Trophoblast cell (in vitro differentiated cells and primary cell): ENCODE data around the gene PLB1.

ENCODE experiments used
- DNase-seq, 2 donors: peaks; one replicate each; pipeline ENCODE4 v3.0.0-alpha.2; 2016
- H2AFZ ChIP-seq: 2 replicates; pipeline ENCODE4 v1.6.1; 2013; ENCODE audit warnings: low read length, moderate library complexity, mild to moderate bottlenecking; ENCODE audit not compliant: insufficient read depth, poor library complexity
- H2AK5ac ChIP-seq: 2 replicates; pipeline ENCODE4 v1.6.1; 2013; ENCODE audit warnings: mild to moderate bottlenecking, low read length
- H2BK120ac ChIP-seq: 2 replicates; pipeline ENCODE4 v1.6.1; 2013; ENCODE audit warnings: low read length, mild to moderate bottlenecking, moderate library complexity; ENCODE audit not compliant: insufficient read depth, poor library complexity
- H2BK12ac ChIP-seq: 2 replicates; pipeline ENCODE4 v1.6.1; 2013; ENCODE audit warnings: mild to moderate bottlenecking, low read length, moderate library complexity
- H2BK5ac ChIP-seq: 2 replicates; pipeline ENCODE4 v1.6.1; 2013; ENCODE audit warnings: low read length, low read depth, moderate library complexity, mild to moderate bottlenecking; ENCODE audit not compliant: poor library complexity
- H3K14ac ChIP-seq: 2 replicates; pipeline ENCODE4 v1.6.1; 2013; ENCODE audit warnings: mild to moderate bottlenecking, low read length
- H3K18ac ChIP-seq: 2 replicates; pipeline ENCODE4 v1.6.1; 2013; ENCODE audit warnings: mild to moderate bottlenecking, low read length
- H3K23ac ChIP-seq: 2 replicates; pipeline ENCODE4 v1.6.1; 2013; ENCODE audit warnings: low read length
- H3K27ac ChIP-seq: 2 replicates; pipeline ENCODE4 v1.5.1; 2013; ENCODE audit warnings: low read depth, mild to moderate bottlenecking, inconsistent platforms, low read length, moderate library complexity
- H3K27me3 ChIP-seq: 2 replicates; pipeline ENCODE4 v1.6.1; 2013; ENCODE audit warnings: inconsistent platforms, mild to moderate bottlenecking, low read length, moderate library complexity; ENCODE audit not compliant: insufficient read depth
- H3K36me3 ChIP-seq, 2 experiments: 1 replicate in 1 of 2; 2 replicates in 1 of 2; pipeline ENCODE4 v1.6.1; 2013; ENCODE audit warnings: low read length in 2 of 2, mild to moderate bottlenecking in 2 of 2, moderate library complexity in 1 of 2; ENCODE audit not compliant: insufficient read depth in 2 of 2, control insufficient read depth in 1 of 2
- H3K4ac ChIP-seq: 2 replicates; pipeline ENCODE4 v1.6.1; 2013; ENCODE audit warnings: low read depth, mild to moderate bottlenecking, low read length, moderate library complexity
- H3K4me1 ChIP-seq, 2 experiments: 1 replicate in 1 of 2; 2 replicates in 1 of 2; pipeline ENCODE4 v1.6.1; 2013; ENCODE audit warnings: low read length in 2 of 2, mild to moderate bottlenecking in 2 of 2, moderate library complexity in 1 of 2; ENCODE audit not compliant: insufficient read depth in 2 of 2, control insufficient read depth in 1 of 2
- H3K4me2 ChIP-seq: 2 replicates; pipeline ENCODE4 v1.6.1; 2013; ENCODE audit warnings: inconsistent platforms, mild to moderate bottlenecking, low read length, moderate library complexity
- H3K4me3 ChIP-seq: 2 replicates; pipeline ENCODE4 v1.5.1; 2013; ENCODE audit warnings: mild to moderate bottlenecking, low read depth, low read length, inconsistent platforms
- H3K79me1 ChIP-seq: one replicate; pipeline ENCODE4 v1.6.1; 2013; ENCODE audit warnings: low read length
- H3K79me2 ChIP-seq: 2 replicates; pipeline ENCODE4 v1.6.1; 2013; ENCODE audit warnings: low read length, mild to moderate bottlenecking; ENCODE audit not compliant: control insufficient read depth, insufficient read depth, poor library complexity
- H3K9ac ChIP-seq: 2 replicates; pipeline ENCODE4 v1.6.1; 2013; ENCODE audit warnings: mild to moderate bottlenecking, low read length
- H3K9me3 ChIP-seq: 2 replicates; pipeline ENCODE4 v1.6.1; 2013; ENCODE audit warnings: low read depth, mild to moderate bottlenecking, control low read depth, inconsistent platforms, low read length; ENCODE audit not compliant: insufficient read depth
- H4K12ac ChIP-seq: 2 replicates; pipeline ENCODE4 v1.6.1; 2013; ENCODE audit warnings: low read depth, mild to moderate bottlenecking, low read length, moderate library complexity
- H4K8ac ChIP-seq: 2 replicates; pipeline ENCODE4 v1.6.1; 2013; ENCODE audit warnings: low read depth, mild to moderate bottlenecking, low read length, moderate library complexity
- H4K91ac ChIP-seq: one replicate; pipeline ENCODE4 v1.6.1; 2013; ENCODE audit warnings: low read depth, mild to moderate bottlenecking, low read length, moderate library complexity
- WGBS: extraction: QIAGEN DNeasy Blood & Tissue Kit; methylation state at CpG from one replicate; pipeline ENCODE4 v1.1.7; 2013; ENCODE audit warnings: missing lambda C conversion rate; ENCODE audit not compliant: insufficient read length, insufficient coverage; ENCODE audit errors: extremely low coverage; 5-methylcytosine and 5-hydroxymethylcytosine counted together

PLB1 gene

GRCh38 chr2:28612131-28612812 lies 116.4 kb downstream of the PLB1 start:
- no peak for DNase-seq
- peaks cover 2% of the 10 kb centered on the region for H3K9me3 ChIP-seq
- H3K79me2 ChIP-seq, result peaks cover 6% of the 10 kb centered on the region
- H3K4me3 ChIP-seq, result no peak overlapping the region
- no peaks in the 10 kb centered on the region for H3K36me3 ChIP-seq
- H4K12ac ChIP-seq, result no peak overlapping the region
- WGBS, result no CpG with 5 or more reads among the region's 9 CpGs
- H3K9ac ChIP-seq, result no peak overlapping the region
- H3K4me2 ChIP-seq, result no peak overlapping the region
- H4K91ac ChIP-seq, result peak overlapping the region; percentile 85
- H2BK5ac ChIP-seq, result peak overlapping the region; percentile 79
- peak overlapping the region; percentile 93 for H2BK12ac ChIP-seq
- H2BK120ac ChIP-seq, result peak overlapping the region; percentile 95
- no peak overlapping the region for H3K23ac ChIP-seq
- H3K4me1 ChIP-seq, result peaks cover 44 to 50% of the 10 kb centered on the region in 2 experiments
- peaks cover 47% of the 10 kb centered on the region for H3K79me1 ChIP-seq
- peak overlapping the region; percentile 13 for H3K4ac ChIP-seq
- H3K27ac ChIP-seq, result peak overlapping the region; percentile 45
- peak overlapping the region; percentile 8 for H2AFZ ChIP-seq
- H3K27me3 ChIP-seq, result no peaks in the 10 kb centered on the region
- peak overlapping the region; percentile 75 for H3K18ac ChIP-seq
- peak overlapping the region; percentile 81 for H4K8ac ChIP-seq
- H3K14ac ChIP-seq, result peak overlapping the region; percentile 58
- H2AK5ac ChIP-seq, result peak overlapping the region; percentile 65

GRCh38 chr2:28613186-28613585 lies 117.3 kb downstream of the PLB1 start:
- Histone ChIP-seq H3K79me1 (peaks cover 44% of the 10 kb centered on the region), H2BK5ac (peak overlapping the region; percentile 74), H3K79me2 (peaks cover 3% of the 10 kb centered on the region), H3K4ac (peak overlapping the region; percentile 33), H2AFZ (no peak overlapping the region), H2BK12ac (peak overlapping the region; percentile 92), H4K12ac (no peak overlapping the region), H3K27ac (peak overlapping the region; percentile 82), H3K18ac (peak overlapping the region; percentile 70), H3K9ac (no peak overlapping the region), H3K23ac (no peak overlapping the region), H3K27me3 (no peaks in the 10 kb centered on the region), H3K9me3 (peaks cover 2% of the 10 kb centered on the region), H4K8ac (peak overlapping the region; percentile 53), H3K4me2 (peak overlapping the region; percentile 10), H4K91ac (peak overlapping the region; percentile 92), H2AK5ac (peak overlapping the region; percentile 55), H2BK120ac (peak overlapping the region; percentile 87), H3K36me3 (no peaks in the 10 kb centered on the region), H3K14ac (peak overlapping the region; percentile 25), H3K4me1 (peaks cover 41 to 47% of the 10 kb centered on the region in 2 experiments), H3K4me3 (no peak overlapping the region)
- no peak for DNase-seq
- WGBS, result no CpG with 5 or more reads among the region's 2 CpGs

GRCh38 chr2:28613633-28614501 lies 118.0 kb downstream of the PLB1 start:
- Histone ChIP-seq H4K8ac (peak overlapping the region; percentile 12), H2AK5ac (no peak overlapping the region), H3K4ac (no peak overlapping the region), H3K9me3 (peaks cover 2% of the 10 kb centered on the region), H3K18ac (peak overlapping the region; percentile 26), H2BK12ac (peak overlapping the region; percentile 38), H3K27me3 (no peaks in the 10 kb centered on the region), H4K91ac (peak overlapping the region; percentile 76), H3K4me2 (peak overlapping the region; percentile 40), H3K9ac (no peak overlapping the region), H3K14ac (peak overlapping the region; percentile 5), H4K12ac (no peak overlapping the region), H3K36me3 (no peaks in the 10 kb centered on the region), H3K4me1 (peaks cover 44 to 52% of the 10 kb centered on the region in 2 experiments), H3K23ac (peak overlapping the region; percentile 20), H3K4me3 (no peak overlapping the region), H3K27ac (peak overlapping the region; percentile 82), H2AFZ (no peak overlapping the region), H3K79me2 (peaks cover 5% of the 10 kb centered on the region), H2BK5ac (peak overlapping the region; percentile 18), H3K79me1 (peaks cover 46% of the 10 kb centered on the region), H2BK120ac (peak overlapping the region; percentile 54)
- no CpG with 5 or more reads among the region's 11 CpGs for WGBS
- DNase-seq, result peak in 1 of 2 donors; percentile 40

GRCh38 chr2:28615706-28616105 lies 119.8 kb downstream of the PLB1 start:
- H2AFZ ChIP-seq, result no peak overlapping the region
- DNase-seq, result no peak
- H2BK5ac ChIP-seq, result no peak overlapping the region
- H3K4me1 ChIP-seq, result peaks cover 52 to 65% of the 10 kb centered on the region in 2 experiments
- H3K4me3 ChIP-seq, result no peak overlapping the region
- H4K12ac ChIP-seq, result no peak overlapping the region
- H3K14ac ChIP-seq, result peak overlapping the region; percentile 43
- H3K9ac ChIP-seq, result no peak overlapping the region
- peak overlapping the region; percentile 72 for H2BK12ac ChIP-seq
- no peak overlapping the region for H2BK120ac ChIP-seq
- no peaks in the 10 kb centered on the region for H3K27me3 ChIP-seq
- no peak overlapping the region for H3K4ac ChIP-seq
- peaks cover 56% of the 10 kb centered on the region for H3K79me1 ChIP-seq
- peak overlapping the region; percentile 31 for H4K91ac ChIP-seq
- H3K18ac ChIP-seq, result no peak overlapping the region
- H2AK5ac ChIP-seq, result peak overlapping the region; percentile 49
- peaks cover 5% of the 10 kb centered on the region for H3K79me2 ChIP-seq
- no peak overlapping the region for H3K4me2 ChIP-seq
- no peak overlapping the region for H4K8ac ChIP-seq
- H3K23ac ChIP-seq, result no peak overlapping the region
- H3K36me3 ChIP-seq, result no peaks in the 10 kb centered on the region
- no peak overlapping the region for H3K27ac ChIP-seq
- no CpG with 5 or more reads among the region's 6 CpGs for WGBS
- H3K9me3 ChIP-seq, result peaks cover 2% of the 10 kb centered on the region
